ENCODE results near the gene PRAF2.

Gene PRAF2, protein sequence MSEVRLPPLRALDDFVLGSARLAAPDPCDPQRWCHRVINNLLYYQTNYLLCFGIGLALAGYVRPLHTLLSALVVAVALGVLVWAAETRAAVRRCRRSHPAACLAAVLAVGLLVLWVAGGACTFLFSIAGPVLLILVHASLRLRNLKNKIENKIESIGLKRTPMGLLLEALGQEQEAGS

DNA sequence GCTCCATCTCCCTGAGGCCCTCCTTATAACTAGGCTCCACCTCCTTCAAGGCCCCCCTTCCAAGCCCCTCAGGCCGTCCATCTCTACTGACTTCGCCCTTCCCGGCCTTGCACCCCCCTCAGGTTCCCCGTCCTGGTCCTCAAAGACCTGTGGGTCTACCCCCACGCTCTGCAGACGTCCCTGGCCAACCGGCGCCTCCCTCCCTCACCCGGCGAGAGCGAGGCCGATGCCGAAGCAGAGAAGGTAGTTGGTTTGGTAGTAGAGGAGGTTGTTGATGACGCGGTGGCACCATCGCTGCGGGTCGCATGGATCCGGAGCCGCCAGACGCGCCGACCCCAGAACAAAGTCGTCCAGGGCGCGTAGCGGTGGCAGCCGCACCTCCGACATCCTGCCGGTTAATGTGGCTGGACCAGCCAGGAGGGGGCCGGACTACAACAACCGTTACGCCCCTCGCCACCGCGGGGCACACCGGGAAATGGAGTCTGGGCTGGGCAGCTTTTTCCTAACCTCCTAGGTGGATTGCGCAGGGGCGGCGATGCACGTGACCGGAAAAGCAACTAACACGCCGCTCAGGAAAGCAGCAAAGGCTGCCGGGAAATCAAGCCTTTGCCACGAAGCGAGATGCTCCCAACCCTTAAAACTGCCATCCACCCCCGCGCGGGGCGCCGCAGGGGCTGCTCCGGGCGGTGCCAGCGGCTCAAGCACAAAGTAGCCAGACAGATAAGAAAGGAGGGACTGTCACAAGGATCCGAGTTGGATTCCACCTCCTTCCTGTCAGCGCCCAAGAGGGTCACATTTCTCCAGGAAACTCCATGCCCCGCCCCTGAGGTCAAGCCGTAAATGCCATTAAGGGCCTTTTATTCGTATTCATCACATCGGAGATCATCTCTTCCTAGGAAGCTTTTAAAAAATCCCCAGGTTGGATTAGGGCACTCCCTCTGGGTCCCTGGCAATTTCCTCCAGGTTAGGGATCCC lies at the start of gene PRAF2:
Gene PRAF2 (minus strand): TSS at position 402 of the 975 bp plus-strand sequence. CDS start 15 bp downstream, at position 387.
- DNase-seq = peak; percentile 7 to 97 (median 88)

DNA sequence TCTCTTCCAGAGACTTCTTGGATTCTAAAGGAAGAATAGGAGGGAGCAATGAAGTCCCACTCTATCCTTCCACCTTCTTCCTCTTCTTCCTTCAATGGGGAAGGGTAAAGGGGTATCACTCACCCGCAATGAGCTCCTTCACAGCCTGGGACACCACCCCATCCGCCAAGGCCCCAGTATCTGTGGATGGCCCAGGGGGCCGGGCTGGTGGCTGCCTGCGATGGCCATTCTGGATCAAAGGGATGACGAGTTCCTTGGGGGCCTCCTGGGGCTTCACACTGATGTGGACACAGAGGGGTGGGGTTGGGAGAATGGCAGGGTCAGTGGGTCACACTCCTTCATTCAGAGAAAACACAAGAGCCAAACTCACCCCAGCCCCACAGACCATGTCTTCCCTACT lies 48.7 kb upstream of the PRAF2 start:
- DNase-seq = no peak

DNA sequence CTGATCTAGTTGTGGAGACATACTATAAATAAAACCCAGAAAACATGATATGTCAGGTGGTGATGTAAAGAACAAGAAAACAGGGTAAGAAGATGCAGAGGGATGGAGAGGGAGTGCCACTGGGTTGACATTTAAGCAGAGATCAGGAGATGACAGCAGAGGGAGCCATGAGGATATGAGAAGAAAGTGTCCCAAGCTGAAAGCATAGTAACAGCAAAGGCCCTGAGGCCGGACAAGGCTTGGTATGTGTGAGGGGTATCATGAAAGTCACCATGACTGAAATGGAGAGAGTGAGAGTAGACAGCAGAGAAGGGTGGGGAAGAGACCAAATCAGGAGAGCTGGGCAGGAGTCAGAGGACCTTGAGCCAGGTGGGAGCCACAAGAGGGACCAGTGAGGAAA lies 46.3 kb upstream of the PRAF2 start:
- no peak for DNase-seq

DNA sequence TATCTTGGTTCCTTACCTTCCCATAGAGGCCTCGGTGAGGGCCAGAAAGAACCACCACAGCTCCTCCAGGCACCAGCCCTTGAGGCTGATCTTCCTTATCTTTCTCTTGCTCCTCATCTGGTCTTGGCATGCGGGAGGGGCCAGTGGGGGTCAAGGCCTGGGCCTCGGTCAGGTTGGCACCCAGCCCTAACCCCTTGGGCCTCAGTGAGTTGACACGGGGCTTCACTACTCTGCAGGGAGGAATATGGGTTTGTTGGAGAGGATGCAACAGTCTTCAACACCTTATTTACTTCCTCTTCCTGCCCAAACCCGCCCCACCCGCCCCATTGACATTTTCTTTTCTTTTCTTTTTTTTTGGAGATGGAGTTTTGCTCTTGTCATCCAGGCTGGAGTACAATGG lies 43.8 kb upstream of the PRAF2 start:
- no peak for DNase-seq

DNA sequence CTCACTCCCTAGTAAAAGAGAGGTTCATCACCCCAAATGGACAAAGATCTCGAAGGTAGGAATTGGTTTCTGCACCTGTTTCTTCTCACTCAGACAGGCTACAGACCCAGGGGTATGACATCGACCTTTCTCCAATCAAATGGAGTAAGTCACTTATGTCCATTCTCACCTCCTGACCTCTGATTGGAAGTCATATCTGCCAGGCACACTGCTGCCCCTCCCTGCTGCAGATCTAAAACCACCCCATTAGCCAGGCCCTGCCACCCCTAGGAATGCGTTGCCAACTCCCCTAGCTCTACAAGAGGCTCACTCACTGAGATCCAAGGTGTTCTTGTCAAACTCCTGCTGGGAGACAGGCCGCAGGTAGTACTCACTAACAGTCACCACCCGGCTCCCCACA lies 42.9 kb upstream of the PRAF2 start:
- DNase-seq = no peak

DNA sequence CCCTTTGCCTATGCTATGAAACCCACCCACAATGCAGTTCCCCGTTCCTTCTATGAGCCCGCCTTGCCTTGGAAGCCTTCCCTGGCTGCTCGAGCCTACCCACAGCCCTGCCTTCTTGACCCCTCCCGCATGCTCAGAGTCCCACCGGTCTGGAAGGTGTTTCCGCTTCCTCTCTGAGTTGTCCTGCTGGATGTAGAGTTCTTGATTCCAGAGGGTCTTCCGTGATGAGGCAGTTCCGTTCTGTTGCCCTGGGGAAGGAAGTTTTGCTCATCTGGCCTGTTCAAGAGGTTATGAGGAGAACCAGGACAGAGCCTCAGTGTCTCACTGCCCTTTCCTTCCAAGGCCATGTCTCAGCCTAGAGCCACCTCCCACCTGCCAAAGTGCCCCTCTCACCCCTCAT lies 42.3 kb upstream of the PRAF2 start:
- no peak for DNase-seq

DNA sequence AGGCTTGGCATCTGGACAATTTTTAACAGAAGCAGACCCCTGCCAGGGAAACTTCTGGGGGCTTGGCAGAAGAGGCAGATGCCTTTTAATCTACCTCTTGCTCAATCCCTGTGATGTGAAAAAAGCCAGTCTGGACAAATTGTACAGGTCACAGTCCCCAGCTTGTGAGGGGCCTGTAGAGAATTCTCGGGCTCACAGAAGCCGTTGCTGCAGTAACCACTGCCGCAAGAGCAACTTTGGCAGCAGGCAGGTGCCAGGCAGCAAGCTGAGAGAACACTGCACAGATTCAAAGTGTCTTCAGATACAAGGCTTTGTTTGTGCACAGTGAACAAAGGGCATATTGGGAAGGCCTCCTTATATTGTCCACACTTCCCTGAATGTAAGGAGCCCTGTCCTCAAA lies 38.0 kb upstream of the PRAF2 start:
- peak in 53 of 56 donors; percentile 1 to 84 (median 39) for DNase-seq

DNA sequence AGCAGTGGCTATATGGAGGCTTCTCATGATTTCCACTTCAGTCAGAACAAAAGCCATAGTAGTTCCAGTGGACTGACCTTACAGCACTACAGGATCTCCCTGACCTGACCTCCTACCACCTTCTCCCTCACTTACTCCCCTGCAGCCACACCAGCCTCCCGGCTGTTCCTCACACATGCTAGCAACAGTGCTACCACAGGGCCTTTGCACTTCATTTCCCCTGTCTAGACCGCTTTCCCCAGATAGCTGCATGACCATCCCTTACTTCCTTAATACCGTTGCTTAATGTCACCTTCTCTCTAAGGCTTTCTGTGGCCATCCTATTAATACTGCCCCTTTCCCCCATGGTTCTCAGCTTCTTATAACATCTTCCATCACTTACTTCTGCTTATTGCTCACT lies 36.6 kb upstream of the PRAF2 start:
- no peak for DNase-seq

DNA sequence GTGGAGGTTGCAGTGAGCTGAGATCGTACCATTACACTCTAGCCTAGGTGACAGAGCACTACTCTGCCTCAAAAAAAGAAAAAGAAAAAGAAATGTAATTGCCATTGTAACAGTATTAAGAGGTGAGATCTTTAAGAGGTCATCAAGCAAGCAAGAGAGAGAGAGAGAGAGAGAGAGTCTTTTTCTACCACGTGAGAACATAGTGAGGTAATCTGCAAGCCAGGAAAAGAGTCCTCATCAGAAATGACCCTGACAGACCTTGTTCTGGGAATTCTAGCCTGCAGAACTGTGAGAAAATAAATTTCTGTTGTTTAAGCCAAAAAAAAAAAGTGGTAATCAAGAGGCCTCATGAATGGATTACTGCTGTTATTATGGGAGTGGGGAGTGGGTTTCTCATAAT lies 34.8 kb upstream of the PRAF2 start:
- no peak for DNase-seq

DNA sequence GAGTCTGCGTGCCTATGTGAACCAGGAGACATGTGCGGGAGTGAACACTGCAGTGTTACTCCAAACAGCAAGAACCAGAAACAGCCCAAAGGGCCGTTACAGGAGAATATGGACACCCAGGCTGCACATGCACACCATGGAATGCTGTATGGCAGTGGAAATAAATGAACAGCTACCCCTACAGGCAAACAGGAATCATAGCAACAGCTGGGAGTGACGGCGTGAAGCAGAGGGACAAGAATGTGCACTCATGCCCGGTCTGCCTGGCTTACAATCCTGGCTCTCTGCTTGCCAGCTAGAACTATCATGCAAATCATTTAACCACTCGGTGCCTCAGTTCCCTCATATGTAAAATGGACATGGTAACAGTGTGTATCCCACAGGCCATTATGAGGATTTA lies 33.1 kb upstream of the PRAF2 start:
- DNase-seq = peak in 36 of 56 donors; percentile 0 to 47 (median 6)

DNA sequence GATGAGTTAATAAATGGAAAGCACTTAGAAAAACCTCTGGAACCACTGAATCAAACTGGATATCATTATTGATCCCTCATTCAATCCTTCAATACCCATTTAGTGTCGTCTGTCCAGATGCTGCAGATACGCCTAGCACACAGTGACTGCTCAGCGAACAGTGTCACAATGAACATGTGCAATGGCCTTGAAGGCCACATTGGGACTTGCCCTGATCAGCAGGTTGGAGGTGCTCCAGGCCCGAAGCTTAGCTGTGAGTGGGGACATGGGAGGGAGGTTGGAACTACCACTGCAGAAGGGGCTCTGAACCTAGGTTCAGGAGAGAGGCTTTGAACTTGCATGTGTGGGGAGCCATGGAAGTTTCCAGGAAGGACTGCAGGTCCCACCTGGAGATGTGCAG lies 32.5 kb upstream of the PRAF2 start:
- no peak for DNase-seq

DNA sequence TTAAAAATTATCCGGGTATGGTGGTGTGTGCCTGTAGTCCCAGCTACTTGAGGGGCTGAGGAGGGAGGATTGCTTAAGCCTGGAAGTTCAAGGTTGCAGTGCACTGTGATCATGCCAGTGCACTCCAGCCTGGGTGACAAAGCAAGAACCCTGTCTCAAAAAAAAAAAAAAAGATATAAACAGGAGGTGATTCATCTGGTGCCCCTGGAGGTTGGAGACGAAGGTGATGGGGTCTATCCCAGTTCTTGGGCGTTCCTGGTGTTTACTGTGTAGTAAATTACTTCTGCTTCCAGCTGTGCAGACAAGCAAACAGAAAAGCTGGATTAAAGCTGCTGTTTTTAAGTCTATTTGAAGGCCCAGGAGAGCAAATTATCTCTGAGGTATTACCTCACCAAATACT lies 29.8 kb upstream of the PRAF2 start:
- DNase-seq = no peak

DNA sequence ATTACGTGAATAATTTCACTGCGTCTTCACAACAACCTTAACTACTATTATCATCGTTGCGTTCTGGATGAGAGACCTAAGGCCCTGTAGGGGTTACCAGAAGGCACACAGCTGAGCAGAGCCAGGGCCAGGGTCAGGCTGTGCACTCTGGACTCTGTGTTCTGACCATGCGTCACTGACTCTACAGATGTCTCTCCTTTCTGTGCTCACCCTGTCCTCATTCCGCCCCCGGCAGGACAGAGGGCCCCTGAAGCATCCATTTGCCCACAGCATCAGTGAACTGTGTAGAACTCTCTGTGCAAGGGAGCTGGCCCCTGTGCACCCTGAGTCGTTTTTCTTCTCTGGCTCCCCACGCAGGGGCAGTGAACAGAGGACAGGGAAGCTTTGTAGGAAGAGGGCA lies 28.4 kb upstream of the PRAF2 start:
- no peak for DNase-seq

DNA sequence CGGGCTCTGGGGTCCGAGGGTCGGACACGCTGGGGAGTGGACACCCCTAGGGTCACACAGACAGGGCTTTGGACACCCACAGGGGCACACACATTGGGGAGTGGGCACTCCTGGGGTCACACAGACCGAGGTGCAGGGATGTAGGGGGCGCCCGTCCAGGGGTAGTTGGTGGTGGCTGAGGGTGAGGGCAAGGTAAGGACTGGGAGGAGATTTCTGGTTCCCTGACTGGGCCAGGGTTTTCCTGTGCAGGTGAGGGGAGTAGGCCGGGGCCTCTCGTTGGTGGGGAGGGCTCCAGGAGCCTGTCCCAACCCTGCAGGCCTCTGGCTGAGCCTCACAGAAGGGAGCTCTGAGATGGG lies 27.8 kb upstream of the PRAF2 start:
- DNase-seq = peak in 2 of 56 donors; percentile 21 to 31

DNA sequence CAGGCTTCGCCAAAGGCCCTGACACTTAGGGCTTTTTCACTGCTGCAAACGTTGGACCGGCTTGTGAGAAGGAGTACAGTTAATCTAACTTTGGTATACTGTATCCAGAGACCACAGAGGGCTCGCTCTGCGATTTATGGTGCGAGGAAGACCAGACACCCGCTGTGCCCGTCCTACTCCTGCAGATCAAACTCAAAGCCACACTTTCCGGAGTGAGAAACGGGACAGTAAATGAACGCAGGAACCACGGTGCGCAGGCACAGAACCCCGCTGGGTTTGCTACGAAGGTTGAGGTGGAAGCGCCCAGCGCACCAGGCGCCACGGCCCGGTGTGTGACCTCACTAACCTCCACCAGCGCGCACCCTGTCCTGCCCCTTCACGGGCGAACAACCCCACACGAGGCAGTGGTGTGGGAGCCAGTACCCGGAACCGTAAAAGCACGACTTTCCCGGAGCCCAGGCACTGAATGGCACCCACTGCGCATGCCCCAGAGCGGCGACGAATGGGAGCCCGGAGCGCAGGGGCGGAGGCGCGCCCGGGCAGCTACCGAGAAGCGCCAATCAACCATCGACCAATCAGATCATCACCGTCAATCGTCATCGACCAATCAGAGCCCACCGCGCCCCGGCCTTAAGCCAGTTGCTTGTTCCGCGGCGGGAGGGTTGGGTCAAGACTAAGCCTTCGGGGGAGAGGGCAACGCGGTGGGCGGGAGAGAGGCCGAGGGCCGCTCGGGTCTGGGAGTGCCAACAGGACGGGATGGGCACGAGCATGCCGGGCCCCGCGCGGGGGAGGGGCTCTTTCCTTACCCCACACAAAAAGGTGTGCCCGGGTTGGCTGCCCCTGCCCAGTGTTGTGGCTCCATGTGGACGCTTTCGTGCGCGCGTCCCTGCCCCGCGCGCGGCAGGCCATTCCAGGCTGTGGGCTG lies 27.2 kb upstream of the PRAF2 start:
- DNase-seq = peak; percentile 23 to 93 (median 83)

DNA sequence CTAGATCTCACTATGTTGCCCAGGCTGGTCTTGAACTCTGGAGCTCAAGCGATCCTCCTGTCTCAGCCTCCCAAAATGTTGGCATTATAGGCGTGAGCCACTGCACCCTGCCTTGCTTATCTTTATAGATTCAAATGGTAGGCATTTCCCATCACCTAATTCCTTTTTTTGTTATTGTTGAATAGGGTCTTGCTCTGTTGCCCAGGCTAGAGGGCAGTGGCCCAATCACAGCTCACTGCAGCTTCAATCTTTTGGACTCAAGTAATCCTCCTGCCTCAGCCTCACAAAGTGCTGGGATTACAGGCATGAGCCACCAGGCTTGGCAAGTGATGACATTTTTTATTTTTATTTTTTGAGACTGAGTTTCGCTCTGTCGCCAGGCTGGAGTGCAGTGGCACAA lies 22.6 kb upstream of the PRAF2 start:
- no peak for DNase-seq

DNA sequence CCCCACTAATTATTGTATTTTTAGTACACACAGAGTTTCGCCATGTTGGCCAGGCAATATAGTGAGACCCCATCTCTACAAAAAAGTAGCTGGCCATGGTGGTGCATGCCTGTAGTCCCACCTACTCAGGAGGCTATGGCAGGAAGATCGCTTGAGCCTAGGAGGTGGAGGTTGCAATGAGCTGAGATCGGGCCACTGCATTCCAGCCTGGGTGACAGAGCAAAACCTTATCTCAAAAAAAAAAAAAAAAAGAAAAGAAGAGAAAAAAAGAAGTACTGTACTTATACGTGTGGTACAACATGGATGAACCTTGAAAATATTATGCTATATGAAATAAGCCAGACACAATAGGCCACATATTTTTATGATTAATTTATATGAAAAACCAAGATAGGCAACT lies 15.8 kb upstream of the PRAF2 start:
- no peak for DNase-seq

DNA sequence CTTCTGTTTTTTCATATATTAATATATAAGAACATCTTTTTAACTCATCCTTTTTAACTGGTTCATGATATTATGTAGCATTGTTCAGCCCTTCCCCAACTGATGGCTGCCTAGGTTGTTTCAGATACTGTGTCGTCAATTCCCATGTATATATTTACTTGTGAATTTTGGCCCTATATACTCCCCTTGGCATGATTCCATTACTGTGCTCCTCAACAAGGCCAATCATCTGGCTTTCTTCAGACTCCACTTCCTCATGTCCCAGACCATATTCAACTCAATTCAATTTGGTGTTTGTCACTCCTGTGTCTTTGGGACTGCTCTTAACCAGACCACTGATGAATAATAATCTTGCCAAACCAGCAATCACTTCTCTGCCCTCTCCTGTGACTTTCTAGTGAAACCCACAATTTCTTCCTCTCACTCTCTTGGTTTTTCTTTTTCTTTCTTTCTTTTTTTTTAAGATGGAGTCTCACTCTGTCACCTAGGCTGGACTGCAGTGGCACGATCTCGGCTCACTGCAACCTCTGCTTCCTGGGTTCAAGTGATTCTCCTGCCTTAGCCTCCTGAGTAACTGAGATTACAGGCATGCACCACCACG lies 8.6 kb upstream of the PRAF2 start:
- no peak for DNase-seq

DNA sequence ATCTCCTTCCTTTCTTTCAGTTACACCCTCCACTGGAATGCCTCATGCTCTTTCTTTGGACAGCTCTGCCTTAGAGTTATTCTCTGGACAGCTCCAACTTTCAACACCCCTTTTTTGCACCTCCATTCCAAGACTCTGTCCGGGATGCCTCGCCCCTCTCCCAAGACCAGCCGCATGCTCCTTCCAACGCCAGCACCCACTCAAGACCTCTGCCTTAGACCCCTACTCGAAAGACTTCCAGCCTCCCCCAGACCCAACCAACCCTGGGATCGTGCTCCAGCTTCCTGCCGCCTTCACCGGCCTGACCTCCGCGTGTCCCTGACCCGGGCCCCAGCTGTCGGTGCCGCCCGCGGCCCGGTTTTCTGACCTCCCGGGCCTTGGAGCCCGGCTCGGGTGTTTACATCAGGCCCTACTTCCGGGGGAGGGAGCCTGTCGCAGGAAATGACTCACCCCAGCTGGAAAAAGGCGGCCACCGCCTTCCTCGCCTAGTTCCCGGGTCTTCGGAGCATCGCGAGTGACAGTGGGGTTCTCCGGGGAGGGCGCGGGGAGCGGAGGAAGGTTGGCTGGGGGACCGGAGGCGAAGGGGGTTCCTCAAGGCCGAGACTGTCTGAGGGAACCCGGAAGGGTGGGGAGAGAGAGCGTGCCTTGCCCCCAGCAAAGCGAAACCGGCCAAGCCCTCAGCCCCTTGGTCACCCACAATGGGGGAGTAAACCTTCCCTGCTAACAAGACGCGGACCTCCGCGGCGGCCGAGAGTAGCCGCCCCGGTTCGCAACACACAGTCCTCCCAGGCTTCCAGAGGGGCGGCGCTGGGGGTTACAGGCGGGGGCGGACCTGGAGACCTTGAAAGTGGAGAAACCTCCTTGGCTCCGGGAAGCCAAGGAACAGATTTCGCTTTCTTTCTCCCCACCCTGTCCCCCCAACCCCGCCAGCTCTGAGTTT lies 6.0 kb upstream of the PRAF2 start, which contains the start of gene WDR45:
Gene WDR45 (minus strand): TSS at position 399 of the 940 bp plus-strand sequence. CDS start 1,792 bp downstream, outside the sequence.
- peak in 53 of 56 donors; percentile 7 to 80 (median 54) for DNase-seq

DNA sequence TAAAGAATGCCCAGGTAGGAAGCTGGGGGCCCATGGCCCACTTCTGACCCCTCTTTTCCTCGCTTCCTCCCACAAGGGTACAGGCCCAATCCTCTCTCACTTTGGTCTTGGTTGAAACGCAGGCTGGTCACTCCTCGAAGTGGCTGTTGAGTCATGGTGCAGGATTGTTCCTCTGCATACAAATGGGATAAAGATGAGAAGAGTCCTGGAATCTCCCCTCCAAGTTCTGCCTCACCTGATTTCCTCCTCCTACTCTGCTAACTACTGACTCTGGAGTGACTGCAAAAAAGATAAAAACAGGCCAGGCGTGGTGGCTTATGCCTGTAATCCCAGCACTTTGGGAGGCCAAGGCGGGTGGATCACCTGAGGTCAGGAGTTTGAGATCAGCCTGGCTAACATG lies 4.1 kb upstream of the PRAF2 start:
- no peak for DNase-seq
